SU-DHL-6 (cell line): ENCODE data around the gene PLLP.

Source experiments
- H2AFZ ChIP-seq: fragments of 200-600 bp; sonication (generic); 2 replicates; pipeline ENCODE4 v1.6.1; 2014; ENCODE audit warnings: low read depth, mild to moderate bottlenecking, moderate library complexity, mixed read lengths, antibody characterized with exemption, low read length; ENCODE audit not compliant: severe bottlenecking
- H3F3A ChIP-seq: fragments of 200-600 bp; shearing (Covaris generic); 2 replicates; pipeline ENCODE4 v1.6.0; 2016; ENCODE audit warnings: antibody characterized with exemption, mild to moderate bottlenecking; ENCODE audit not compliant: insufficient read depth
- H3K27ac ChIP-seq: fragments of 200-600 bp; sonication (generic); 2 replicates; pipeline ENCODE4 v1.5.1; 2016; ENCODE audit warnings: low read depth, mild to moderate bottlenecking, low read length, moderate library complexity, mixed read lengths
- H3K27me3 ChIP-seq: fragments of 200-600 bp; sonication (generic), shearing (Covaris generic); 2 replicates; pipeline ENCODE4 v1.6.0; 2014; ENCODE audit warnings: mild to moderate bottlenecking, low read length
- H3K36me3 ChIP-seq: fragments of 200-600 bp; sonication (generic); 2 replicates; pipeline ENCODE4 v1.6.1; 2014; ENCODE audit warnings: mild to moderate bottlenecking, low read length, mixed read lengths
- H3K4me2 ChIP-seq: fragments of 300-600, 200-600 bp; shearing (Covaris generic), sonication (generic); 2 replicates; pipeline ENCODE4 v1.6.0; 2014; ENCODE audit warnings: low read length, low read depth, mild to moderate bottlenecking; ENCODE audit not compliant: poor library complexity, severe bottlenecking
- H3K4me3 ChIP-seq: fragments of 200-600 bp; sonication (generic); 2 replicates; pipeline ENCODE4 v1.5.1; 2014; ENCODE audit warnings: antibody characterized with exemption, low read length, mild to moderate bottlenecking, mixed read lengths; ENCODE audit not compliant: insufficient read depth, poor library complexity, severe bottlenecking
- H3K79me2 ChIP-seq: fragments of 200-600 bp; sonication (generic); 2 replicates; pipeline ENCODE4 v1.6.1; 2014; ENCODE audit warnings: mild to moderate bottlenecking, low read length, moderate library complexity; ENCODE audit not compliant: insufficient read depth
- H3K9ac ChIP-seq: fragments of 200-600 bp; sonication (generic); 2 replicates; pipeline ENCODE4 v1.7.0; 2014; ENCODE audit warnings: mild to moderate bottlenecking, low read length
- H3K9me2 ChIP-seq: fragments of 200-600 bp; sonication (generic); replicated peaks from 2 replicates; pipeline ENCODE4 v1.6.1; 2014; ENCODE audit warnings: low read length; ENCODE audit not compliant: insufficient read depth
- H3K9me3 ChIP-seq: fragments of 200-600 bp; sonication (generic); 2 replicates; pipeline ENCODE4 v1.6.1; 2014; ENCODE audit warnings: low read length, mixed read lengths; ENCODE audit not compliant: insufficient read depth
- H4K20me1 ChIP-seq: fragments of 200-600 bp; sonication (generic); 2 replicates; pipeline ENCODE4 v1.6.1; 2014; ENCODE audit warnings: low read depth, mild to moderate bottlenecking, antibody characterized with exemption, low read length, moderate library complexity, mixed read lengths
- EZH2phosphoT487 ChIP-seq: fragments of 200-600 bp; sonication (generic), shearing (Covaris generic); conservative IDR thresholded peaks from 2 replicates; pipeline ENCODE4 v1.6.1; 2018; ENCODE audit warnings: mild to moderate bottlenecking, antibody characterized with exemption, low read length, moderate library complexity, mixed read lengths
- TF ChIP-seq, protein P1 (sequence below): fragments of 200-600 bp; sonication (generic); IDR thresholded peaks from one replicate; pipeline ENCODE4 v1.5.1; 2017; ENCODE audit warnings: antibody characterized with exemption, mild to moderate bottlenecking, low read length, moderate library complexity; ENCODE audit not compliant: insufficient read depth, poor library complexity, severe bottlenecking

PLLP gene

GRCh38 chr16:57329718-57330327, 45.4 kb upstream of the PLLP start:
- Histone ChIP-seq H3K9me2 (no peaks in the 10 kb centered on the region), H3K4me2 (no peak overlapping the region), H3K27ac (no peak overlapping the region), H3K79me2 (no peaks in the 10 kb centered on the region), H3K9ac (no peak overlapping the region), H3K9me3 (no peaks in the 10 kb centered on the region), H3F3A (no peaks in the 10 kb centered on the region), H2AFZ (no peak overlapping the region), H4K20me1 (no peaks in the 10 kb centered on the region), H3K4me3 (no peak overlapping the region), H3K27me3 (no peaks in the 10 kb centered on the region), H3K36me3 (no peaks in the 10 kb centered on the region)
- TF ChIP-seq EZH2phosphoT487: no peak
- TF ChIP-seq, protein P1, sequence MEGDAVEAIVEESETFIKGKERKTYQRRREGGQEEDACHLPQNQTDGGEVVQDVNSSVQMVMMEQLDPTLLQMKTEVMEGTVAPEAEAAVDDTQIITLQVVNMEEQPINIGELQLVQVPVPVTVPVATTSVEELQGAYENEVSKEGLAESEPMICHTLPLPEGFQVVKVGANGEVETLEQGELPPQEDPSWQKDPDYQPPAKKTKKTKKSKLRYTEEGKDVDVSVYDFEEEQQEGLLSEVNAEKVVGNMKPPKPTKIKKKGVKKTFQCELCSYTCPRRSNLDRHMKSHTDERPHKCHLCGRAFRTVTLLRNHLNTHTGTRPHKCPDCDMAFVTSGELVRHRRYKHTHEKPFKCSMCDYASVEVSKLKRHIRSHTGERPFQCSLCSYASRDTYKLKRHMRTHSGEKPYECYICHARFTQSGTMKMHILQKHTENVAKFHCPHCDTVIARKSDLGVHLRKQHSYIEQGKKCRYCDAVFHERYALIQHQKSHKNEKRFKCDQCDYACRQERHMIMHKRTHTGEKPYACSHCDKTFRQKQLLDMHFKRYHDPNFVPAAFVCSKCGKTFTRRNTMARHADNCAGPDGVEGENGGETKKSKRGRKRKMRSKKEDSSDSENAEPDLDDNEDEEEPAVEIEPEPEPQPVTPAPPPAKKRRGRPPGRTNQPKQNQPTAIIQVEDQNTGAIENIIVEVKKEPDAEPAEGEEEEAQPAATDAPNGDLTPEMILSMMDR: no peak

DNA sequence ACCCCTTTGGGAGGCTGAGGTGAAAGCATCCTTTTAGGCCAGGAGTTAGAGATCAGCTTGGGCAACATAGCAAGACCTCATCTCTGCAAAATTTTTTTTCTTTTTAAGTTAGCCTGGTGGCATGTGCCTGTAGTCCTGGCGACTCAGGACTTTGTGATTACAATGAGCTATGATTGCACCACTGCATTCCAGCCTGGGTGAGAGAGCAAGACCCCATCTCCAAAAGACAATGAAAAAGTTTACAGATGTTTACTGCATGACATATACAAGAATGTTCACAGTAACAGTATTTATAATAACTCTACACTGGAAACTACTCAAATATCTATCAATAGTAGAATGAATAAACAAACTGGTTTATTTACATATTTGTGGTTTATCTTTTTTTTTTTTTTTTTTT, 41.0 kb upstream of the PLLP start:
- Histone ChIP-seq H3K9me3 (no peaks in the 10 kb centered on the region), H2AFZ (no peak overlapping the region), H3K27ac (no peak overlapping the region), H3F3A (no peaks in the 10 kb centered on the region), H3K36me3 (no peaks in the 10 kb centered on the region), H3K79me2 (no peaks in the 10 kb centered on the region), H3K4me3 (no peak overlapping the region), H3K9ac (no peak overlapping the region), H3K27me3 (no peaks in the 10 kb centered on the region), H3K9me2 (no peaks in the 10 kb centered on the region), H4K20me1 (no peaks in the 10 kb centered on the region), H3K4me2 (no peak overlapping the region)
- TF ChIP-seq, protein P1: no peak
- no peak for TF ChIP-seq EZH2phosphoT487

DNA sequence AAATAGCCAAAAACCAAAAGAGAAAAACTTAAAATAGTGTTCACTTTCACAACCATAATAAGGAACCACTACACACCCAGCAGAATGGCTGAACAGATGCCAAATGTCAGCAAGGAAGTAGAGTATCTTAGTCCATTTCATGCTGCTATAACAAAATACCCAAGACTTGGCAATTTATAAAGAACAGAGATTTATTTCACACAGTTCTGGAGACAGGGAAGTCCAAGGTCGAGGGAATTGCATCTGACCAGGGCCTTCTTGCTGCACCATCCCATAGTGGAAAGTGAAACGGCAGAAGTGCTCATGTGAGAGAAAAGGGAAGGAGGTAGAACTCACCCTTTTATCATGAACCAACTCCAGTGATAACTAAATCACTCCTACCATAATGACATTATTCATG, 40.3 kb upstream of the PLLP start:
- TF ChIP-seq EZH2phosphoT487: no peak
- TF ChIP-seq, protein P1: no peak
- H3K4me2 ChIP-seq: no peak overlapping the region
- H3K9me2 ChIP-seq: no peaks in the 10 kb centered on the region

More for the DNA sequence above, 40.3 kb upstream of the PLLP start:
- H3K9ac ChIP-seq: no peak overlapping the region
- no peaks in the 10 kb centered on the region for H3K36me3 ChIP-seq
- no peak overlapping the region for H3K27ac ChIP-seq
- H3K27me3 ChIP-seq: no peaks in the 10 kb centered on the region
- H3K79me2 ChIP-seq: no peaks in the 10 kb centered on the region
- no peaks in the 10 kb centered on the region for H3F3A ChIP-seq
- no peaks in the 10 kb centered on the region for H3K9me3 ChIP-seq
- no peak overlapping the region for H3K4me3 ChIP-seq
- no peak overlapping the region for H2AFZ ChIP-seq
- no peaks in the 10 kb centered on the region for H4K20me1 ChIP-seq
